ENCODE measurements around the gene PMAIP1.

DNA sequence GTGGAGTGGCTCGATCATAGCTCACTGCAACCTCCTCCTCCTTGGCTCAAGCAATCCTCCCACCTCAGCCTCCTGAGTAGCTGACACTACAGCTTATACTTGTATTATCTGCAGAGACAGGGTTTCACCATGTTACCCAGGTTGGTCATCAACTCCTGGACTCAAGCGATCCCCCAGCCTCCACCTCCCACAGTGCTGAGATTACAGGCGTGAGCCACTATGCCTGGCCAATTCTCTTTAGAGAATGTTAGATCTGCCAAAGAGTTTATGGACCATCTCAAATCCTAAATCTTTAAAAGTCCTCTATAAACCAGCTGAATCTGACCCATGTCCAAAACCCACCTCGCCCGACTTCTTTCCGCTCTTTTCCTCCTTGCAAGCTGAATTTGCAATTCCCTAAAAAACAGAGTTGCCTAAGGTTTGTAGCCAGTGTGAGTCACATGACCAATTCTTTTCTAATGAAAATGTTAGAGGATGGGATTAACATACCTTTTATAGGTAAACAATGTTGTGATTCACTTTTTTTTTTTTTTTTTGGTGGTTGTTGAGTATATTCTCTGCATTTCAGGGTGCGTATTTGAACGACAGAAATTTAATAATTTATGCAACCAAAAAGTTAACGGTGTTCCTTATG, 2.4 kb upstream of the PMAIP1 start:
- TF ChIP-seq, protein P1, sequence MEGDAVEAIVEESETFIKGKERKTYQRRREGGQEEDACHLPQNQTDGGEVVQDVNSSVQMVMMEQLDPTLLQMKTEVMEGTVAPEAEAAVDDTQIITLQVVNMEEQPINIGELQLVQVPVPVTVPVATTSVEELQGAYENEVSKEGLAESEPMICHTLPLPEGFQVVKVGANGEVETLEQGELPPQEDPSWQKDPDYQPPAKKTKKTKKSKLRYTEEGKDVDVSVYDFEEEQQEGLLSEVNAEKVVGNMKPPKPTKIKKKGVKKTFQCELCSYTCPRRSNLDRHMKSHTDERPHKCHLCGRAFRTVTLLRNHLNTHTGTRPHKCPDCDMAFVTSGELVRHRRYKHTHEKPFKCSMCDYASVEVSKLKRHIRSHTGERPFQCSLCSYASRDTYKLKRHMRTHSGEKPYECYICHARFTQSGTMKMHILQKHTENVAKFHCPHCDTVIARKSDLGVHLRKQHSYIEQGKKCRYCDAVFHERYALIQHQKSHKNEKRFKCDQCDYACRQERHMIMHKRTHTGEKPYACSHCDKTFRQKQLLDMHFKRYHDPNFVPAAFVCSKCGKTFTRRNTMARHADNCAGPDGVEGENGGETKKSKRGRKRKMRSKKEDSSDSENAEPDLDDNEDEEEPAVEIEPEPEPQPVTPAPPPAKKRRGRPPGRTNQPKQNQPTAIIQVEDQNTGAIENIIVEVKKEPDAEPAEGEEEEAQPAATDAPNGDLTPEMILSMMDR (IDR thresholded peaks at IDR 0.05), result no peak
- TF ChIP-seq FOXM1 (IDR thresholded peaks at IDR 0.05; ENCODE audit: low read depth), result no peak
- no peak for TF ChIP-seq GABPA (IDR thresholded peaks at IDR 0.05; ENCODE audit: low read depth)
- no peak for TF ChIP-seq RCOR1 (IDR thresholded peaks at IDR 0.05; ENCODE audit: low read length)
- no peak for TF ChIP-seq MXI1 (IDR thresholded peaks at IDR 0.05; ENCODE audit: low read depth, low read length)
- TF ChIP-seq RAD21 (IDR thresholded peaks at IDR 0.05; ENCODE audit: low read length), result no peak
- no peak for TF ChIP-seq RFX5 (IDR thresholded peaks at IDR 0.05; ENCODE audit: low read length)
- TF ChIP-seq, protein P2, sequence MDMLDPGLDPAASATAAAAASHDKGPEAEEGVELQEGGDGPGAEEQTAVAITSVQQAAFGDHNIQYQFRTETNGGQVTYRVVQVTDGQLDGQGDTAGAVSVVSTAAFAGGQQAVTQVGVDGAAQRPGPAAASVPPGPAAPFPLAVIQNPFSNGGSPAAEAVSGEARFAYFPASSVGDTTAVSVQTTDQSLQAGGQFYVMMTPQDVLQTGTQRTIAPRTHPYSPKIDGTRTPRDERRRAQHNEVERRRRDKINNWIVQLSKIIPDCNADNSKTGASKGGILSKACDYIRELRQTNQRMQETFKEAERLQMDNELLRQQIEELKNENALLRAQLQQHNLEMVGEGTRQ (IDR thresholded peaks at IDR 0.05; ENCODE audit: borderline replicate concordance, low read depth, low read length), result no peak
- TF ChIP-seq FOSL2 (IDR thresholded peaks at IDR 0.05; ENCODE audit: borderline replicate concordance, low read depth), result no peak
- no peak for TF ChIP-seq POLR2AphosphoS5 (IDR thresholded peaks at IDR 0.05; ENCODE audit: low read depth, low read length)
